ENCODE results near the gene MTPN. TPM values are rescaled to one million over a fixed set of nuclear protein-coding genes. Genes with fewer than 3 reads are reported as not detected.

The MTPN gene
- total RNA-seq, 4 donors from 2014 or later: 51.8 to 81.7 (median 79.1) TPM

DNA sequence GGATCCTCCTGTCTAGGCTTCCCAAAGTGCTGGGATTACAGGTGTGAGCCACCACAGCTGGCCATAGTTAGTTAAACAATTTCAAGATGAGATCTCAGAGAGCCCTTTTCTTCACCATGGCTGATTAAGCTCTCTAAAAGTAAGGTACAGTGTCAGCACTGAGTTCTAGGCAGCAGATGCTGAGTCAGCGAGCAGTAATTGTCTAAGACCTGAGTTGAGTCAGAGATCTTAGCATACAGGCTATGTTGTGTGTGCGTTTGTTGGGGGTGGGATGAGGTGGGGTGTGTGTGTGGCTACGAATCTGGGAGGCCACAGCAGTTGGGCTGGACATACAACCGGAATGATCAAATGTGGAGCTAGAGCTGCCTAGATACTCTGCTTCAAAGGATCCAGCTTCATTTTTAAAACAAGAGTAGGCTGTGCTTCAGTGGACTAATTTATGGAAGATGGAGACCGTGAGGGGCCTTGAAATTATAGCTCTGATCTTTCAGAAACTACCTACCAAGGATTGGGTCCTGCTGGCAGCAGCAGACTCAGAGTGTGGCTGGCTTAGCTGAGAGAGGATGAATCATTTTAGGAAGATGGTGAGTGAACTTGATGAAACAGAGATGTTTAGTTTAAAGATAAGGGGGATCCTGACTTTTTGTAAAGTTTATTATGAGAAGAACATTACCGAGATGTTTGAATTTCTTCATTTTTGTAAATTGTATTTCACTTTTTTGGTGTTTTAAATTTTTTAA is 17.5 kb upstream of the MTPN start:
- Histone ChIP-seq H3K27me3 (no peaks in the 10 kb centered on the region), H3K4me3 (no peak overlapping the region), H3K4me1 (no peaks in the 10 kb centered on the region), H3K9me3 (no peaks in the 10 kb centered on the region), H3K27ac (no peak overlapping the region), H3K36me3 (no peaks in the 10 kb centered on the region)
- WGBS: 69% methylated on average over 6 of the region's 6 CpGs
- no peak for DNase-seq (ENCODE audit: low spot score in 2 of 2)
- no peak for TF ChIP-seq EP300 (IDR thresholded peaks at IDR 0.05)
- TF ChIP-seq POLR2A (IDR thresholded peaks at IDR 0.05): no peak
- TF ChIP-seq POLR2AphosphoS5 (IDR thresholded peaks at IDR 0.05): no peak
- TF ChIP-seq, protein P1, sequence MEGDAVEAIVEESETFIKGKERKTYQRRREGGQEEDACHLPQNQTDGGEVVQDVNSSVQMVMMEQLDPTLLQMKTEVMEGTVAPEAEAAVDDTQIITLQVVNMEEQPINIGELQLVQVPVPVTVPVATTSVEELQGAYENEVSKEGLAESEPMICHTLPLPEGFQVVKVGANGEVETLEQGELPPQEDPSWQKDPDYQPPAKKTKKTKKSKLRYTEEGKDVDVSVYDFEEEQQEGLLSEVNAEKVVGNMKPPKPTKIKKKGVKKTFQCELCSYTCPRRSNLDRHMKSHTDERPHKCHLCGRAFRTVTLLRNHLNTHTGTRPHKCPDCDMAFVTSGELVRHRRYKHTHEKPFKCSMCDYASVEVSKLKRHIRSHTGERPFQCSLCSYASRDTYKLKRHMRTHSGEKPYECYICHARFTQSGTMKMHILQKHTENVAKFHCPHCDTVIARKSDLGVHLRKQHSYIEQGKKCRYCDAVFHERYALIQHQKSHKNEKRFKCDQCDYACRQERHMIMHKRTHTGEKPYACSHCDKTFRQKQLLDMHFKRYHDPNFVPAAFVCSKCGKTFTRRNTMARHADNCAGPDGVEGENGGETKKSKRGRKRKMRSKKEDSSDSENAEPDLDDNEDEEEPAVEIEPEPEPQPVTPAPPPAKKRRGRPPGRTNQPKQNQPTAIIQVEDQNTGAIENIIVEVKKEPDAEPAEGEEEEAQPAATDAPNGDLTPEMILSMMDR (IDR thresholded peaks at IDR 0.05): no peak

DNA sequence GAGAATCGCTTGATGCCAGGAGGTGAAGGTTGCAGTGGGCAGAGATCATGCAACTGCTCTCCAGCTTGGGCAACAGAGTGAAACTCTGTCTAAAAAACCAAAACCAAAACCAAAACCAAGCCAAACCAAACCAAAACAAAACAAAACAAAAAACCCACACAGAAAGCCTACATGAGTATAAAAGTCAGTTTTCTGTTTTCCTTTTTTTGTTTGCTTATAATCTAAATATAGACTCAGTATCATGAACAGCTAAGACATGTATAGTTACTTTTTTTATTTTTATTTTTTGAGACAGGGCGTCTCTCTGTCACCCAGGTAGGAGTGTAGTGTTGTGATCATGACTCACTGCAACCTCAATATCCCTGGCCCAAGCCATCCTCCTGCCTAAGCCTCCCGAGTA is 16.8 kb upstream of the MTPN start:
- TF ChIP-seq POLR2AphosphoS5 (IDR thresholded peaks at IDR 0.05): no peak
- TF ChIP-seq EP300 (IDR thresholded peaks at IDR 0.05): no peak
- TF ChIP-seq, protein P1 (IDR thresholded peaks at IDR 0.05): no peak
- no peak for TF ChIP-seq POLR2A (IDR thresholded peaks at IDR 0.05)
- H3K4me1 ChIP-seq: no peaks in the 10 kb centered on the region

DNA sequence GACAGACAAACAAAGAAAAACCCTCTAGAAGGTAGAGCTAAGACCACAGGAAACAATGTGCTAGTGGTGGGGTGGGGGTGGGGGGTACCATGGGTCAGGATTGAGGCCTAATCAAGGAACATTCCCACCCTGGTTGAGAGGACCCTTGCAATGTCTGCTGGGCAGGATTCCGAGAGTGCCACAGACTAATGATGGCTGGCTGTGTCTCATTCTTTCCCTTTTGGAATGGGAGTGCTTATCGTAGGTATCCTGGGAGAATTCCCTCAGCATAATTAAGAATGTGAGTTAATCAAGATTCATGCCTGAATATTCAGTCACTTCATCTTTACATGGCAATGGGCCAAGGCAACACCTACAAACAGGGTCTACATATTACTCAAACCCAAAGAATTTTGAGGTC is 14.7 kb upstream of the MTPN start:
- TF ChIP-seq EP300 (IDR thresholded peaks at IDR 0.05) (no peak), POLR2AphosphoS5 (IDR thresholded peaks at IDR 0.05) (no peak), POLR2A (IDR thresholded peaks at IDR 0.05) (no peak)
- TF ChIP-seq, protein P1 (IDR thresholded peaks at IDR 0.05): no peak
- Histone ChIP-seq H3K4me1 (no peaks in the 10 kb centered on the region), H3K4me3 (no peak overlapping the region), H3K36me3 (no peaks in the 10 kb centered on the region), H3K27ac (no peak overlapping the region), H3K27me3 (no peaks in the 10 kb centered on the region), H3K9me3 (no peaks in the 10 kb centered on the region)
- no peak for DNase-seq (ENCODE audit: low spot score in 2 of 2)
- WGBS: 79% methylated on average over 2 of the region's 2 CpGs

More for the DNA sequence above, 16.8 kb upstream of the MTPN start:
- Histone ChIP-seq H3K4me3 (no peak overlapping the region), H3K9me3 (no peaks in the 10 kb centered on the region), H3K27me3 (no peaks in the 10 kb centered on the region), H3K27ac (no peak overlapping the region), H3K36me3 (no peaks in the 10 kb centered on the region)
- no peak for DNase-seq (ENCODE audit: low spot score in 2 of 2)
- 92% methylated on average over 3 of the region's 3 CpGs for WGBS

DNA sequence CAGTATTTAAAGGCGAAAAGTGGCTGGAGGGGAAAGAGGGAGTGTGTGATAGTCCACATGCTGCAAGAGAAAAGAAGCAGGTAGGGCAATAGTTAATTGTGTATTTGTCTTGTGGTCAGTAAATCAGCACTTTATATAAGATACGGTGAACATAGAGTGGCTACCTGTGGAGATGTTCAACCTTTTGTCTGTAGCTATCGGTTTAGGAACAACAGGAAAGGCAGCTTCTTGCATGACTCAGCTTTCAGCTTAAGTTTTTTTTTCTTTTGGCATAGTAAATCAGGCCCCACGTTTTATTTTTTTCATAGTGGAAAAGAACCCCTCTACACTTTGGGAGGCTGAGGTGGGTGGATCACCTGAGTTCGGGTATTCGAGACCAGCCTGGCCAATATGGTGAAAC is 14.2 kb upstream of the MTPN start:
- H3K27me3 ChIP-seq: no peaks in the 10 kb centered on the region
- WGBS: 46% methylated on average over 6 of the region's 6 CpGs
- H3K4me3 ChIP-seq: no peak overlapping the region

DNA sequence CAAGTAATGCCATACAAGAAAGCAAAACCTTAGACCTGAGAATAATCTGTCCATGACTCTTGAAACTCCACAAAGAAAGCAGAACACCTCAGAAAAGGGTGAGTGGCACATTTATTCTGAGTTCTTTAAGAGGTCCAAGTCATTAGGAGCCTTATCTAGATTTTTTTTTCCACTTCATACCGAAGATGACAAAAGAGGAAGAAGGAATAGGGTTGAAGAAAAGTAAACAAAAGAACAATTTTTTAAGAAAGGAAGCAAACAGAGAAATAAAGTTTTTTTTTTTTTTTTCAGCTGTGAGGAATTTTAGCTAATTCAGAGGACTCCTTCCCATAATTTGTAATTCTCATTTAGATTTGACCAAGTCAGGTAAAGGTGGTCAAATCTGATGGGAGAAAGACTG is 13.1 kb upstream of the MTPN start:
- Histone ChIP-seq H3K4me3 (no peak overlapping the region), H3K36me3 (no peaks in the 10 kb centered on the region), H3K27ac (no peak overlapping the region), H3K4me1 (no peaks in the 10 kb centered on the region), H3K9me3 (no peaks in the 10 kb centered on the region), H3K27me3 (no peaks in the 10 kb centered on the region)
- no peak for TF ChIP-seq POLR2AphosphoS5 (IDR thresholded peaks at IDR 0.05)
- TF ChIP-seq, protein P1 (IDR thresholded peaks at IDR 0.05): no peak
- no peak for TF ChIP-seq POLR2A (IDR thresholded peaks at IDR 0.05)
- no peak for TF ChIP-seq EP300 (IDR thresholded peaks at IDR 0.05)
- no peak for DNase-seq (ENCODE audit: low spot score in 2 of 2)
- WGBS: 59% methylated on average over 1 of the region's 1 CpG

More for the DNA sequence above, 14.2 kb upstream of the MTPN start:
- TF ChIP-seq POLR2AphosphoS5 (IDR thresholded peaks at IDR 0.05) (no peak), POLR2A (IDR thresholded peaks at IDR 0.05) (no peak), EP300 (IDR thresholded peaks at IDR 0.05) (no peak)
- TF ChIP-seq, protein P1 (IDR thresholded peaks at IDR 0.05): no peak
- Histone ChIP-seq H3K4me1 (no peaks in the 10 kb centered on the region), H3K36me3 (no peaks in the 10 kb centered on the region), H3K27ac (no peak overlapping the region), H3K9me3 (no peaks in the 10 kb centered on the region)
- DNase-seq (ENCODE audit: low spot score in 2 of 2): no peak
